Gastrocnemius medialis (tissue), 4 donors: ENCODE measurements around the gene TSSC4. TPM values are rescaled to one million over a fixed set of nuclear protein-coding genes. Genes with fewer than 3 reads are reported as not detected.

ENCODE experiments used
- ATAC-seq, 2 donors: fragments of 150-250 bp; one replicate each; pipeline ENCODE4 v1.9.1; 2016
- DNase-seq, 2 donors: peaks; one replicate each; pipeline ENCODE4 v3.0.0-alpha.2; 2019
- H3K27ac ChIP-seq, 4 donors: fragments of 200-600 bp; sonication (generic); 1 replicate in 1 of 4; 2 replicates in 3 of 4; pipeline ENCODE4 v1.5.1; 2016 to 2018; ENCODE audit warnings: mild to moderate bottlenecking in 2 of 4, moderate library complexity in 1 of 4
- H3K27me3 ChIP-seq, 3 donors: fragments of 200-600 bp; sonication (generic) in 2 of 3; 1 replicate in 1 of 3; 2 replicates in 2 of 3; pipeline versions ENCODE4 v1.5.1 to v1.6.0; 2016 to 2019; ENCODE audit warnings: mild to moderate bottlenecking in 1 of 3, moderate library complexity in 1 of 3
- H3K36me3 ChIP-seq, 2 donors: fragments of 200-600 bp; sonication (generic) in 1 of 2; one replicate each; pipeline ENCODE4 v1.5.1; 2017 to 2018
- H3K4me1 ChIP-seq, 2 donors: fragments of 200-600 bp; sonication (generic) in 1 of 2; one replicate each; pipeline ENCODE4 v1.5.1; 2016 to 2017; ENCODE audit warnings: mild to moderate bottlenecking in 2 of 2
- H3K4me3 ChIP-seq, 4 donors: fragments of 200-600 bp; sonication (generic) in 3 of 4; 1 replicate in 1 of 4; 2 replicates in 3 of 4; pipeline ENCODE4 v1.5.1; 2016 to 2019; ENCODE audit warnings: mild to moderate bottlenecking in 2 of 4
- H3K9me3 ChIP-seq, 3 donors: fragments of 200-600 bp; sonication (generic) in 2 of 3; 1 replicate in 1 of 3; 2 replicates in 2 of 3; pipeline ENCODE4 v1.5.1; 2016 to 2019
- CTCF ChIP-seq, 5 experiments: fragments of 450-650 bp in 3 of 5; fragments of 200-600 bp in 2 of 5; sonication (generic) in 2 of 5; IDR thresholded peaks in 4 of 5; conservative IDR thresholded peaks in 1 of 5; 1 replicate in 4 of 5; 2 replicates in 1 of 5; pipeline ENCODE4 v1.5.1; 2016 to 2019; ENCODE audit warnings: antibody characterized with exemption in 5 of 5, mild to moderate bottlenecking in 3 of 5, moderate library complexity in 3 of 5
- POLR2A ChIP-seq, 2 donors: fragments of 450-650 bp; IDR thresholded peaks; one replicate each; pipeline ENCODE4 v1.6.1; 2017; ENCODE audit warnings: antibody characterized with exemption in 2 of 2, mild to moderate bottlenecking in 2 of 2, moderate library complexity in 2 of 2
- in situ Hi-C, 4 donors: fragments of 200-750 bp; cut with MboI; loops; one replicate each; pipeline versions ENCODE4 v1.15.0 to v1.8.0; 2017; ENCODE audit warnings: low sequenced_read_pairs in 4 of 4
- intact Hi-C: fragments of 100-400 bp; cut with DNase I; formaldehyde crosslinking; loops from one replicate; pipeline ENCODE4 v1.15.1; 2023; ENCODE audit warnings: low total_unique reads
- total RNA-seq, 4 donors: library from RNA; depleted of rRNA; stranded (reverse); fragments of >200 nt; gene quantifications; one replicate each; pipeline versions ENCODE4 v1.1.0 to v1.2.3, GENCODE V29; 2016

The TSSC4 gene
- total RNA-seq, 4 donors from 2014 or later, result 53.4 to 92.5 (median 76.8) TPM

GRCh38 chr11:2447253-2447950, 46.9 kb downstream of the TSSC4 start:
- no peaks in the 10 kb centered on the region for H3K9me3 ChIP-seq
- H3K27me3 ChIP-seq, result peaks cover 21 to 56% (median 45%) of the 10 kb centered on the region in 3 donors
- ATAC-seq, result no peak
- no peak overlapping the region for H3K4me3 ChIP-seq
- no peaks in the 10 kb centered on the region for H3K36me3 ChIP-seq
- in situ Hi-C loops (loop anchor here in 2 of 4 donors (25.0 kb wide), 2 partner anchors 260 to 440 kb away; partner anchors contain the start of gene CDKN1C (in 1 of the 2)), intact Hi-C loops (no loop called here)
- DNase-seq, result no peak
- no peak for TF ChIP-seq CTCF (IDR thresholded peaks at IDR 0.05 in 4 of 5, conservative IDR thresholded peaks at IDR 0.05 in 1 of 5)
- no peak overlapping the region for H3K27ac ChIP-seq
- H3K4me1 ChIP-seq, result no peaks in the 10 kb centered on the region

GRCh38 chr11:2447951-2448650, 47.6 kb downstream of the TSSC4 start:
- ATAC-seq, result no peak
- TF ChIP-seq POLR2A (IDR thresholded peaks at IDR 0.05) (no peak), CTCF (IDR thresholded peaks at IDR 0.05 in 4 of 5, conservative IDR thresholded peaks at IDR 0.05 in 1 of 5) (no peak)
- no peaks in the 10 kb centered on the region for H3K4me1 ChIP-seq
- in situ Hi-C loops (loop anchor here in 2 of 4 donors (25.0 kb wide), 2 partner anchors 261 to 439 kb away; partner anchors contain the start of gene CDKN1C (in 1 of the 2)), intact Hi-C loops (no loop called here)
- H3K4me3 ChIP-seq, result no peak overlapping the region
- no peaks in the 10 kb centered on the region for H3K9me3 ChIP-seq
- H3K36me3 ChIP-seq, result no peaks in the 10 kb centered on the region
- peaks cover 20 to 57% (median 38%) of the 10 kb centered on the region in 3 donors for H3K27me3 ChIP-seq
- H3K27ac ChIP-seq, result no peak overlapping the region
- DNase-seq, result no peak

- ATAC-seq (no peak), DNase-seq (no peak)
- no peaks in the 10 kb centered on the region for H3K9me3 ChIP-seq
- peaks cover 16 to 49% (median 30%) of the 10 kb centered on the region in 3 donors for H3K27me3 ChIP-seq
- no peak overlapping the region for H3K4me3 ChIP-seq
- TF ChIP-seq CTCF (IDR thresholded peaks at IDR 0.05 in 4 of 5, conservative IDR thresholded peaks at IDR 0.05 in 1 of 5), result no peak
- TF ChIP-seq POLR2A (IDR thresholded peaks at IDR 0.05), result no peak
- no peaks in the 10 kb centered on the region for H3K36me3 ChIP-seq
- H3K27ac ChIP-seq, result no peak overlapping the region
- in situ Hi-C loops, result loop anchor here in 2 of 4 donors (25.0 kb wide), 2 partner anchors 262 to 438 kb away; partner anchors contain the start of gene CDKN1C (in 1 of the 2)
- no peaks in the 10 kb centered on the region for H3K4me1 ChIP-seq
- intact Hi-C loops, result no loop called here
These were observed 48.4 kb downstream of the TSSC4 start for GRCh38 chr11:2448661-2449547.

- in situ Hi-C loops, result loop anchor here in 2 of 4 donors (25.0 kb wide), 2 partner anchors 262 to 438 kb away; partner anchors contain the start of gene CDKN1C (in 1 of the 2)
- H3K27me3 ChIP-seq, result peaks cover 13 to 44% (median 25%) of the 10 kb centered on the region in 3 donors
- DNase-seq (no peak), ATAC-seq (no peak)
- no peaks in the 10 kb centered on the region for H3K9me3 ChIP-seq
- intact Hi-C loops, result no loop called here
- H3K4me3 ChIP-seq, result no peak overlapping the region
- no peak overlapping the region for H3K27ac ChIP-seq
- H3K4me1 ChIP-seq, result no peaks in the 10 kb centered on the region
- no peaks in the 10 kb centered on the region for H3K36me3 ChIP-seq
- no peak for TF ChIP-seq CTCF (IDR thresholded peaks at IDR 0.05 in 4 of 5, conservative IDR thresholded peaks at IDR 0.05 in 1 of 5)
- no peak for TF ChIP-seq POLR2A (IDR thresholded peaks at IDR 0.05)
These were observed 49.2 kb downstream of the TSSC4 start for GRCh38 chr11:2449548-2450320.
